HG02885 (cell line): ENCODE data around the gene PHACTR1.

Experiments used
- ATAC-seq: cut with Tn5 transposase; IDR thresholded peaks from one replicate; pipeline ENCODE4 v1.9.1; 2021; ENCODE audit warnings: mild to moderate bottlenecking; ENCODE audit not compliant: unreplicated experiment, poor library complexity

PHACTR1 gene

DNA sequence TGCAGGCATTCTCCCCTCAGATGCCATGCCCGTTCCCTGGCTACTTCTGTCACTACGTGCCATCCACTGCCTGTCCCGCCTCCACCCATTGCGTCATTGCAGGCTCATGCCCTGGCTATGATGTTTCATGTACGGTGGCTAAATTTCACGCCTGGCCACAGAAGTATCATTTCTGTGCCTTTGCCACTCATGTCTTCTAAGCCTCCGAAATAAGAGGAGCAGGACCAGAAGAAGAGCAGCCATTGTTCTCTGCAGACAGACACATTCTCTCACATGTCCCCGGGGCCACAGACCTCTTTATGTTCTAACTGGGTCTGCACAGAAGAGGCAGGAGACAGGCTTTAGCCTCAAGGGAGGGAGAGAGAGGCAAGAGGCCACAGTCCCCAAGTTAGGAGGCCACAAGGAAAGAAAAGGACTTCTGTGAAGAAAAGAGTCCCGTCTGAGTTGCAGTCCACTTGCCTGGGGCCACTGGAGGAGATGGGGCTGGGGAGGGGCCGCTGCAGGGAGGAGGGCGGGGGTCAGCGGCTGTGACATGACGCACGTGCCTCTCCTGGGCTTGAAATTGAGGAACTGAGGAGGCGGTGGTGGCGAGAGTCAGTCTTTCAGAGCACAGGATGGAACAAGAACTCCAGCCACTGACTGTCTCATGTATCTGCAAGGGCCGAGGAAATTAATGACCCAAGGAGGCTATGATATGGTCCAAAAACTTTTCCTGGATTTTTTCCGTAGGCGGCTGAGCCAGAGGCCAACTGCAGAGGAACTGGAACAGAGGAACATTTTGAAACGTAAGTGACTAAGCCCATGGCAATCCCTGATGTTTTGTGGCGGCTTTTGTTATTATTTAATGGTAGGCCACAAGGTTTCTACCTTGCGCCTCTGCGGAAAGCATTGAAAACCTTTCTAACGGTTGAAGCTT is 555.8 kb downstream of the PHACTR1 start:
- ATAC-seq: peak; percentile 70

DNA sequence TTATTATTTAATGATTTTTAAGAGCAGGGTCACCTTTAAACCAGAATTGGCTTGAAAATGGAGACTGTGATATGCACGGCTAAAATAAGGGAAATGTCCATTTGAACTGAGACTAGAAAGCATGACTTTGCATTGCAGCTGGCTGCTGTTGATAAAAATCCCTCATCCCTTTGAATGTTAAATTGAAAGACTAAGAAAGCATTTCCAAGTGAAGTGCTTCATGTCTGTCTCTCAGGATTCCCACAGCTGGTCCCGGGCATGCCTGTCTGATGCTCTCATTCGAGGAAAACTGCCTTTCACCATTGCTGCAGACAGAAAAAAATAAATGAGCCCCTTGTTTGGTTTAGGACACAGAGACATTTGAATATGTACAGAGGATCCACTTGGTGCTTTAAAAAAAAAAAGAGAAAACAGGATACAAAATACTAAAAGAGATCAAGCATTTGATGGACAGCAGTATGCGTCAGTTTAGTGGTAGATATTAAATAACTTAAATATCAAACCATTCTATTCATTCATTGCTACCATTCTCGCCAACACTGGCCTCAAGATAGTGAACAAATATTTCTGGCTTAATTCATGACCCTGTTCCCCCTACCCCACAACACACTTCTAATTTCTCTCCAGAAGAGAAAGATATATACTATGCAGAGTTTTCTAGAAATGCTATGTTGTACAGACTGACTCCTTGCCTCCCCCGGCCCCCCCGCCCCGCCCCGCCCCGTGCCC is 556.8 kb downstream of the PHACTR1 start:
- ATAC-seq: no peak

DNA sequence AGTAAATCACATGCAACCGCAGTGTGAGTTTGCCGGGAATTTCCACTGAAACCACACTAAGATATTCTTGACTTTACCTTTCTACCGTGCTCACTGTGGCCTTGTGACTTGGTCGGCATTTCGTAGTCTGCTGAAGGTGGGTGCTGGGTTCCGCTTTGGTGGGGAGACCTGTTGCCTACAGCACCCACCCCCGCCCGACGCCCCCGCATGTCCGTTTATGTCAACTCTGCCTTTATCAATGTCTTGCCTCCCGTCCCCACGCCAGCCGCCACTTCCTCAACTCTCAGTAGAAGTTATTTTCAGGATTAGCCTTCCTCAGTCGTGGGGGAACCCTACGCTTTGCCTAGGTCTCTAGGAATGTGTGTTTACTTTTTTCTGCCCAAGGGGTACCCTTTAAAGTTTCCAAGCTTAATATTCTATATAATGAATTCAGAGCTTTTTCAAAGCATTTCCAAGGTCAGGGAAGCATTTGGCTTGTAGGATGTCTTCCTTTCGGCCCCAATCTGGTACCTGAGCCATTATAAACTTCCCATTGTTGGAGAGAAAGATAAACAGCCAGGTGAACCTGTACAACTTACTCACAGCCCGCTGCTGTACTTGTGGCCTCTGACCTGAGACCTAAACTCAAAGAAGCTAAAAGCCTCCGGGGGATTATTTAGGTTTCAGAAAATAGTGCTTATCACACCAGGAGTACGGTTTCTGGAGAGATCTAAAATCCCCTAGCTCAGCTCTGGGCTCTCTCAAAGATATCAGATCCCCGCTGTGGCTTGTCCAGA is 557.6 kb downstream of the PHACTR1 start:
- ATAC-seq: peak; percentile 64

DNA sequence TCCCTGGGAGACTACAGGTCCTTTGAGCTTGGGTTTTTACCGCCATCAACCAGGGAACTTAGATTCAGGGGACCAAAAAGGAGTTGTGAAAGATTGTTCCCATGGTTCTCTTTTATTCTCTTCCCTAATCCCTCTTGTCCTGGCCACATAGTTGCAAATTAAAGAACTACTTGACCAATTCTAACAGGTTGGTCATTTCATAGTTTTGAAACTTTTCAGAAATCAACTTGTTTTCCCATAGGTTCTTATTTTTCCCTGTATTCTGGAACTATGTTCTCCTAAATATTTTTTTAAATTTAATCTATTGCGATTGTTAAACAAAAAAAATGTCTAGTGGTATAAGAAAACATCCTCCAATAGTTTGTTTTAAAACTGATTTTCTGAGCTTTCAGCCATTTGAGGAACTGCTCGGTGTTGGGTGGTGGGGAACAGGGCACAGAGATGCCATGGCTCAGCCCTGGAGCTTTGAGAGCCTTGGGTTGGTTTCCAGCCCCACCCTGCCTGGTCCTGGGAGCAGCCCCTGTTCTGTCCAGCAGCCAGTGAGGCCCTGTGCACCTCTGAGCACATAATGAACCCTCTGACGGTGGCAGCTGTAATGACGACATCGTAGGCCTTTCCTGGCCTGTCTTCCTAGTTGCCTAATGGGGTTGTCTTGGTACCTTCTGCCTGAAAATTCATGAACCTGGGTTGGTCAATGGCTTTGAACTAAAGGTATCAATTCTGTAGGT is 558.3 kb downstream of the PHACTR1 start:
- no peak for ATAC-seq

DNA sequence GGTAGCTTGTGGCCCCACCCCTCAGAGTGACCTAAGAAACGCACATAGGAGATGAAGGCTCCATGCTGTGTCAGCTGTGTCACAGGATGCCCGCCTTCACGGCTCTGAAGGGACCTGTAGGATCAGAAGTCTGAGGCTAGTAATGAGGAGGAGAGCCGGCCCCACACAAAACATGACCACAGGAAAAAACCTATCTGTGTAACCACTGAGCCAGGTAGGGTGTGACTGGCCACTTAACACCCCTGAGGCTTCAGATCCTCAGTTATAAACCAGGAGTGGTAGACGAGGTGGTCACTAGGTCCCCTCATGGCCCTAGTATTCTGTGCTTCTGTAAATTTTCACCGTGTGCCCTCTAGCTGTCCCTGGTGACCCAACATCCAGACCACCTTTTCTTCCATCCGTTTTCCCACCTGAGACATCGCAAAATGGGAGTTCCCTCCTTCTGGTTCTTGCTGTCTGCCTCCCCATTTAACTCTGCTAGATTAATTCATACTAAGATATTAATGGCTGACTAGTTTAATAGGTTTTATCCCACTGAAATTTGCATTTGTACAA is 558.9 kb downstream of the PHACTR1 start:
- ATAC-seq: no peak

DNA sequence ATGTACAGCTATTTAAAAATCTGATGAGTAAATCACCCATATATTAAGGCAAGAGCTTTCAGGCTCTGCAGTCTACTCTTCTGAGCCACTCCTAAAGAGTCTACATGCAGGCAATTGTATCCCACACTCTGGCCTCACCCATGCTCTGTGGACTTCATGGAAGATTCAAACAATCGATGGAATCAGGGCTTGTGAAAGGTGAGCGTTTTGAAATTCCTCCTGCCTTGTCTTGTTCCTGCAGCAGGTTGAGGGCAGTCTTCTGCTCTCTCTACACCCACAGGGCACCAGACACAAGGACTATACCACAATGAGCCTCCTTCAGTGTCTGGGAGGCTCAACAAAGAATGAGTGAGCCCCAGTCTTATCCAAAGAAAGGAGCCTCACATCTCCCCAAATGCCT is 560.7 kb downstream of the PHACTR1 start:
- ATAC-seq: no peak

DNA sequence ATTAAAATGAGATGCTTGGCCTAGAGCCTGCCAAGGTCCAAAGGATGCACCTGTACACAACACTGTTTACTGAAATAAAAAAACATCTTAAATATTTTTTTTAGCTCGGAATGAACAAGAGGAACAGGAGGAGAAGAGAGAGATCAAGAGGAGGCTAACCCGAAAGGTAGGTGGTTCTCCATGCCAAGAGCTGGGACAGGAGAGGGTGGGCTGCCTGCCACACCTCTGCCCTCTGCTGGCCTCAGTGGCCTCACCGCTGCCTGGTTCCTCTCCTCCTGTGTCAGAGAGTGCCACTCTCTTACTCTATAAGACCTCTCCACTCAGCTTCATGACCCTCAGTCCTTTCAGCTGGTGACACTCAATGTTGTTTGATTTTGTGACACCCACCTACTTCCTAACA is 561.6 kb downstream of the PHACTR1 start:
- ATAC-seq: no peak

DNA sequence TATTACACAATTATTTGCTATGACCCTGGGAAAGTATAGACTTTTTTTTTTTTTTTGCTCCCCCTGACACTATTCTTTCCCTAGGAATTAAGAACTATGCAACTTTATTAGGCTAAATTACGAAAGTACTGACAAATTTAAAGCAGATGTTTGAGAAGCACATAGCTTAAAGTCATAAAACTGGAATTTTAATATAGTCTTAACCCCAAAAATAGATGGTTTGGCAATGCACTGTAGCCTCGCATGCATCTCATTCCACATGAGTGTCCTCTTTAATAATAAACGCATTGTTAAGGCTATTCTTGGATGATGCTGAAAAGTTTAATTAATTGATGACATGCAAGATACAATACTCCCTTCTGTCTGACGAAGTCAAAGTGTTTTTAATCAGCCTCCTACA is 562.4 kb downstream of the PHACTR1 start:
- ATAC-seq: no peak

DNA sequence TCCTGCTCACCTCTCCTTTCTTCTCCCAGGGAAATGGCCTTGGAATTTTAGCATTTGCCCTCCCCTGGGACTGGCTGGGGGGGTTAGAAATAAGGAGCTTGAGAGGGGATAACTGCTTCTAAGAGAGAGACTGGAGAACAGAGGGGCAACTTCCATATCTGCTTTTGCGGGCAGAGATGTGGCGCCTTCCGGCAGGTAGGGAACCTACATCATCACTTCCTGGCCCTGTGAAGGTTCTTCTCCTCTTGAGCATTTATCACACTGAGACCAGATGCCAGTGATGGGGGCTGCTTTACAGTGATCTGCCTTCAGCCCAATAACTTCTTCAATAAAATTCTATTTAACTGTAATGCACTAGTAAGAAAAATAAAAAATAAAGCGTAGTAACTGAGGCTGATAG is 563.7 kb downstream of the PHACTR1 start:
- ATAC-seq: no peak

DNA sequence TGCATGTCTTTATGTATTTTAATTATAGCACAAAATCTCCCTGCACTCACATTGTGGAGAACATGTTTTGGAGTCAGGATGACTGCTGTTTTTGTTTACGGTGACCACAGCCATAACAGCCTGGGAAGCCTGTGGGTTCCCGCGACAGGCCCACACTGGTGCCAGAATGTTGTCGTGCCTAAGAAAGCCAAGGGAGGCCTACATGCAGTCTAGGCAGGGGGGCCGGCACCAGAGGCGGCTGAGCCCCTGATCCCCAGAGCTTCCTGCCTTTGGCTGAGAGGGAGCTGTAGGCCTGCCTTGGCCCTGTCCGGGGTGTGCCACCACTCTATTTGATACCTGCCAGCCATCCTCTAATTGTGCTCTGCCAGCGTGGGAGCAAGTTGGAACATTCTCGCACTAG is 565.1 kb downstream of the PHACTR1 start:
- no peak for ATAC-seq

DNA sequence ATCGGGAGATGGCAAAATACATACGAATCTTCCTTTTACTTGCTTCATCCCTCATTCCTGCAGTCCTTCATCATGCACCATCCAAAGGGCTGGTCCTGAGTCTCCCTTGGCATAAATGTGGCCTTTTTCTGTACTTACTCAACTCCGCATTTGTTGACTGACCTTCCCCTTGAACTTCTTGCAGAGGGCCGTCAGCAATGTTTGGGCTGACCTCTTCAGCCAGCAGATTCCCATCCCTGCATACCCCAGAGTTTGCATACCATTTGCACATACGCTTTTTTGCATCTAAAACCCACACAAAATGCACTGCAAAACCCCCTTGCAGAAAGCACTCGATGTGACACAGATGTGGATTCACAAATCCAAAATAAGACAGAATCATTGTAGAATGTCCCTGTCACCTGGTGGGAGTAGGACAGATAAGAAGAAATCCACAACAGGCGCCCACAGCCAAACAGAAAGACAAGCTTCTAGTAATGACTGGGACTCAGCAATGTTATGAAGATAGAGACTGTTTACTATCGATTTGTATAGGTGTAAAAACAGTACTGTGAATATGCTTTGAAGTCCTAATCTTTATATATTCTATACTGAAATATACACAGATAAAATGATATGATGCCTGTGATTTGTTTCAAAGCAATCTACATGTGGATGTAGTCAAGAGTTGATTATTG is 566.0 kb downstream of the PHACTR1 start:
- no peak for ATAC-seq

DNA sequence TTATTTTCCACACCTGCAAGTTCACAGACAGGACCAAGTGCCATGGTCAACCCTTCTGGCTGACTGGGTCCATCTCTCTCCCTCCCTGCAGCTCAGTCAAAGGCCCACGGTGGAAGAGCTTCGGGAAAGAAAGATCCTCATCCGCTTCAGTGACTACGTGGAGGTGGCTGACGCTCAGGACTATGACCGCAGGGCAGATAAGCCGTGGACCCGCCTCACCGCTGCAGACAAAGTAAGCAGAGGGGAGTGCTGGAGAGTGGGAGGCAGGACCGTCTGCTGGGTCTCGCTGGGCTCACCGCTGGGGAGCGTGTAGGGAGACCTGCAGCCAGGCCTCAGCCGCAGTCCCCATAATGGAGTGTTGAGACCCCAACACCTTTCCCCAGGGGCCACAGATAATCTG is 566.8 kb downstream of the PHACTR1 start:
- no peak for ATAC-seq

DNA sequence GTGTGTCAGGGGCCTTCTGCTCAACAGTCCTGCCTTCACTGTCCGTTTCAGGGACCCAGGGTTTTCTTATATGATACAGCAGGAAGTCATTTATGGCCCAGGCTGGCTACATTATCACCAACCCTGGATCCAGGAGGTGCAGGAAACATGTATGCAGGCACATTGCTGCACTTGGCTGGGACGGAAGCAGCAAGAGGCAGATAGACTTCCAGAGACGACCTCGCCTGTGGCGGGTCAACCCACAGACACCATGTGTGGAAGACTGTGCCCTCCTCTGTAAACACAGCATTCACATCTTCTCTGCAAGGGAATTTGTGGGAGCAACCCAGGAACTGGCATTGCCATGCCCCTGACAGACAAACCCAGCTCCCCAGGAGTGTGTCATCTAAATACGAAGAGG is 568.1 kb downstream of the PHACTR1 start:
- no peak for ATAC-seq

DNA sequence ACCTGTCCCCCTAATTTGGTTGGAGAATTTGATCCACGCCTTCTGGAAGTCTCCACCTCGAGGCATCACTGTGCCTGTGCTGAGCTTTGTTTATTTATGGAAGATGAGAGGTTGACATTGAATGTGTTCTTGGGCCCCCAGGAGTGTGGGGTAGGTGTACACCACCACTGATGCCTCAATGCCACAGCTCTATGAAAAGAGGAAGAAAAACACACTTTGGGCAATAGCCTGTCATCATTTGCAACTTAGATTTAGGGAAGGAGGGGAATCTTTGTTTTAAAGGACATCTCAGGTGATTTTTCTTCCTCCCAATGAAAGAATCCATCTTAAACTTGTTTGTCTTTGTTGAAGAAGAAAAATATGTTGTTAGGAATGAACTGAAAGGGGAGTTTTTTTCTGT is 569.1 kb downstream of the PHACTR1 start:
- ATAC-seq: no peak

DNA sequence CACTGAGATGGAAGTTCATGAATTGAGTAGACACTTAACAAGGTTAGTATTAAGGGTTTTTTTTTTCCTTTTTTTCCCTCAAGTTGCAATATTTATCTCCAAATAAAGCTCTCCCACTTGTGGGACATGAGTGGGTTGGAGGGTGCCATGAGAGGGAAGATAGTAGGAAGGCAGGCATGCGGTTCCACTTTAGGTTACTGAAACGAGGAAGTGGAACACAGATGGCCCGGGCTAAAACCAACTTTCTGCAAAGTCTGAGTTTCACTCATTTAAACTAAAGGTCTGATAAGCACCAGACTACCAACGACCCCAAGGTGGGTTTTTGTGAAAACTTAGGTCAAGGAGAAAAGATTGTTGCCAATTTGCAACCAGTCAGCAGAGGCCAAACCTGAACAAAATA is 569.6 kb downstream of the PHACTR1 start:
- ATAC-seq: peak; percentile 61

DNA sequence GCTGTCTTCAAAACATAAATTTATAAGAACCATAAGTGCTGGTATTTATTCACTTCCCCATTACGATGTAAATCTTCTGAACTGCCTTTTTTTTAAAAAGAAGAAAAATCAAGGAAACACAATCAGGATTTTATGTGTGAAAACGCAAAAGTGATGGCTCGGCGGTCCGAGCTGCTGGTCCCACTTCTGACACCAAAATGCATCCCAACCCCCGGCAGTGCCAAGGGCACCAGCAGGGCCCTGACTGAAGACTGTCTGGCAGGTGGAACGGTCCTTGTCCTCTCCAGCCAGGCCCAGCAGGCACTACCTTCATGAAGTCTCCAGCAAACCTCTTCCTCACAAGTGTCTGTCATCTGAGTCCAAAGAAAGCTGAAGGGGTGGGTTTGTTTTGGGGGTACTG is 570.5 kb downstream of the PHACTR1 start:
- no peak for ATAC-seq

DNA sequence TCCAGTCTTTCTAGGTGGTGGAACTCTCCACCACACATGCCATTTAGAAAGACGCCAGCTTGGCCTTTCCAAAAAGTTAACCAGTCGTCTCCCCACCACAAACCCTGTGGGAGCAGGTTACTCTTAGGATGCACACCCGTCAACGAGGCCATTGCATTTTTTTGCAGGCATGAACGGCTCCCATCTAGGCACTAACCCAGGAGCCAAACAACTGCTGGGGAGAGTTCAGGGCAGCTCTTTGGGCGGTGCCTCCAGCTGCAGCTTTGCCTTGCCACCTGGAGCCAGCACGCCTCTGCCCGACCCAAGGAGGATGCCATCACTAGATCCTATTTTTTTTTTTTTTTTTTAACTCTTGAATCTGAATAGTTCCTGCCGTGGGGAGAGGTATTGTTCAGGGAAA is 571.9 kb downstream of the PHACTR1 start:
- no peak for ATAC-seq

DNA sequence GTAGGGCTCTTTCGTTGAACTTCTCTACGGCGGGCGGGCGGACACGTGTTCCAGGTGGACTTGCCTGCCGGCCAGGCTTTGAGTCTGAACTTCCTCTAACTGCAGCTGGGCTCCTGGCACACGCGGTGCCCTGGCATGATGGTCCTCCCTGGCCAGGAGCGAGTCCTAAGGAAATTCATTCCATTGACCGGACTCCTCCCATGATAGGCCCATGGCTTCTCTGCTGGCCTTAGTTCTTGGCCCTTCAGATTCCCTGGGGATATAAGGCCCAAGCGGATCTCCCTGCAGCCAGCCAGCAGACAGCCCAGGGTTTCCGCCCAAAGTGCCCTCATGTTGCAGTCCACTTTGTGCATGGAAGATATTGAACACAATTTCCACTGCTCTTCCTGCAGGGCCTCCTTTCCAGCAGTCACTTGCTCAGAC is 572.4 kb downstream of the PHACTR1 start:
- ATAC-seq: no peak

DNA sequence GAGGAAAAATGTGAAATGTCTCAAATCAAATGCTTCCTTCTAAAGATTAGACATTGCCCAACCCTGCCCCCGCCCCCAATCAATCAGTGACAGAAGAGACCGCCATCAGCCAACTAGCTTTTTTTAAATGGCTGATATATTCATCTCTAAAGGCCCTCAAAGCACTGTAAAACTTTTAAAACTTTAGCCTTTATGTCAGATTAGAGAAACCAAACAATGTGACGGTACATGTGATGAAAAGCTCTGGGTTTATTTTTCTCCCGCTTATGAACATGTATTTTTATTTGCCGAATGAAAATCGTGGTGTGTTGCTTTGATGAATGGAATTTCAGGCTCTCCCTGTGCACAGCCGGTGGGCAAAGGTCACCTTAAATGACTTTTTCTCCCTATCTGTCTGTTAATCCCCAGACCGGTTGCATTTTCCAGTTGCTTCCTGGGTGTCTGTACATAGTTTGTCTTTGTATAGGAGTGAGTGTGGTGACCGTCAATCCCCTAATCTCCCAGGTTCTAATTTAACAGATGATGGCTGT is 573.3 kb downstream of the PHACTR1 start:
- ATAC-seq: no peak
